Trophoblast cell (in vitro differentiated cells and primary cell): ENCODE data around the gene PHGDH.

ENCODE experiments used
- DNase-seq, 2 donors: peaks; one replicate each; pipeline ENCODE4 v3.0.0-alpha.2; 2016
- H2AFZ ChIP-seq: 2 replicates; pipeline ENCODE4 v1.6.1; 2013; ENCODE audit warnings: low read length, moderate library complexity, mild to moderate bottlenecking; ENCODE audit not compliant: insufficient read depth, poor library complexity
- H2AK5ac ChIP-seq: 2 replicates; pipeline ENCODE4 v1.6.1; 2013; ENCODE audit warnings: mild to moderate bottlenecking, low read length
- H2BK120ac ChIP-seq: 2 replicates; pipeline ENCODE4 v1.6.1; 2013; ENCODE audit warnings: low read length, mild to moderate bottlenecking, moderate library complexity; ENCODE audit not compliant: insufficient read depth, poor library complexity
- H2BK12ac ChIP-seq: 2 replicates; pipeline ENCODE4 v1.6.1; 2013; ENCODE audit warnings: mild to moderate bottlenecking, low read length, moderate library complexity
- H2BK5ac ChIP-seq: 2 replicates; pipeline ENCODE4 v1.6.1; 2013; ENCODE audit warnings: low read length, low read depth, moderate library complexity, mild to moderate bottlenecking; ENCODE audit not compliant: poor library complexity
- H3K14ac ChIP-seq: 2 replicates; pipeline ENCODE4 v1.6.1; 2013; ENCODE audit warnings: mild to moderate bottlenecking, low read length
- H3K18ac ChIP-seq: 2 replicates; pipeline ENCODE4 v1.6.1; 2013; ENCODE audit warnings: mild to moderate bottlenecking, low read length
- H3K23ac ChIP-seq: 2 replicates; pipeline ENCODE4 v1.6.1; 2013; ENCODE audit warnings: low read length
- H3K27ac ChIP-seq: 2 replicates; pipeline ENCODE4 v1.5.1; 2013; ENCODE audit warnings: low read depth, mild to moderate bottlenecking, inconsistent platforms, low read length, moderate library complexity
- H3K27me3 ChIP-seq: 2 replicates; pipeline ENCODE4 v1.6.1; 2013; ENCODE audit warnings: inconsistent platforms, mild to moderate bottlenecking, low read length, moderate library complexity; ENCODE audit not compliant: insufficient read depth
- H3K36me3 ChIP-seq, 2 experiments: 1 replicate in 1 of 2; 2 replicates in 1 of 2; pipeline ENCODE4 v1.6.1; 2013; ENCODE audit warnings: low read length in 2 of 2, mild to moderate bottlenecking in 2 of 2, moderate library complexity in 1 of 2; ENCODE audit not compliant: insufficient read depth in 2 of 2, control insufficient read depth in 1 of 2
- H3K4ac ChIP-seq: 2 replicates; pipeline ENCODE4 v1.6.1; 2013; ENCODE audit warnings: low read depth, mild to moderate bottlenecking, low read length, moderate library complexity
- H3K4me1 ChIP-seq, 2 experiments: 1 replicate in 1 of 2; 2 replicates in 1 of 2; pipeline ENCODE4 v1.6.1; 2013; ENCODE audit warnings: low read length in 2 of 2, mild to moderate bottlenecking in 2 of 2, moderate library complexity in 1 of 2; ENCODE audit not compliant: insufficient read depth in 2 of 2, control insufficient read depth in 1 of 2
- H3K4me2 ChIP-seq: 2 replicates; pipeline ENCODE4 v1.6.1; 2013; ENCODE audit warnings: inconsistent platforms, mild to moderate bottlenecking, low read length, moderate library complexity
- H3K4me3 ChIP-seq: 2 replicates; pipeline ENCODE4 v1.5.1; 2013; ENCODE audit warnings: mild to moderate bottlenecking, low read depth, low read length, inconsistent platforms
- H3K79me1 ChIP-seq: one replicate; pipeline ENCODE4 v1.6.1; 2013; ENCODE audit warnings: low read length
- H3K79me2 ChIP-seq: 2 replicates; pipeline ENCODE4 v1.6.1; 2013; ENCODE audit warnings: low read length, mild to moderate bottlenecking; ENCODE audit not compliant: control insufficient read depth, insufficient read depth, poor library complexity
- H3K9ac ChIP-seq: 2 replicates; pipeline ENCODE4 v1.6.1; 2013; ENCODE audit warnings: mild to moderate bottlenecking, low read length
- H3K9me3 ChIP-seq: 2 replicates; pipeline ENCODE4 v1.6.1; 2013; ENCODE audit warnings: low read depth, mild to moderate bottlenecking, control low read depth, inconsistent platforms, low read length; ENCODE audit not compliant: insufficient read depth
- H4K12ac ChIP-seq: 2 replicates; pipeline ENCODE4 v1.6.1; 2013; ENCODE audit warnings: low read depth, mild to moderate bottlenecking, low read length, moderate library complexity
- H4K8ac ChIP-seq: 2 replicates; pipeline ENCODE4 v1.6.1; 2013; ENCODE audit warnings: low read depth, mild to moderate bottlenecking, low read length, moderate library complexity
- H4K91ac ChIP-seq: one replicate; pipeline ENCODE4 v1.6.1; 2013; ENCODE audit warnings: low read depth, mild to moderate bottlenecking, low read length, moderate library complexity
- WGBS: extraction: QIAGEN DNeasy Blood & Tissue Kit; methylation state at CpG from one replicate; pipeline ENCODE4 v1.1.7; 2013; ENCODE audit warnings: missing lambda C conversion rate; ENCODE audit not compliant: insufficient read length, insufficient coverage; ENCODE audit errors: extremely low coverage; 5-methylcytosine and 5-hydroxymethylcytosine counted together

The PHGDH gene

GRCh38 chr1:119738100-119738720 is 26.5 kb downstream of the PHGDH start:
- Histone ChIP-seq H4K12ac (no peak overlapping the region), H3K9me3 (no peaks in the 10 kb centered on the region), H2BK120ac (no peak overlapping the region), H4K8ac (no peak overlapping the region), H2AK5ac (no peak overlapping the region), H3K79me2 (no peaks in the 10 kb centered on the region), H3K18ac (no peak overlapping the region), H2BK12ac (no peak overlapping the region), H3K79me1 (no peaks in the 10 kb centered on the region), H3K4me1 (no peaks in the 10 kb centered on the region), H4K91ac (no peak overlapping the region), H3K4ac (no peak overlapping the region), H3K27ac (no peak overlapping the region), H3K14ac (no peak overlapping the region), H2AFZ (no peak overlapping the region), H3K36me3 (peaks cover 74 to 80% of the 10 kb centered on the region in 2 experiments), H3K4me3 (no peak overlapping the region), H2BK5ac (no peak overlapping the region), H3K9ac (no peak overlapping the region), H3K27me3 (no peaks in the 10 kb centered on the region), H3K23ac (no peak overlapping the region), H3K4me2 (no peak overlapping the region)
- WGBS: no CpG with 5 or more reads among the region's 7 CpGs
- no peak for DNase-seq

- no peak overlapping the region for H3K23ac ChIP-seq
- no peak overlapping the region for H3K27ac ChIP-seq
- H3K4me1 ChIP-seq: no peaks in the 10 kb centered on the region
- H3K4me2 ChIP-seq: no peak overlapping the region
- H2AK5ac ChIP-seq: no peak overlapping the region
- no peak overlapping the region for H4K12ac ChIP-seq
- DNase-seq: no peak
- no peak overlapping the region for H2AFZ ChIP-seq
- H2BK5ac ChIP-seq: no peak overlapping the region
- H3K4ac ChIP-seq: no peak overlapping the region
- H3K79me2 ChIP-seq: no peaks in the 10 kb centered on the region
- no peaks in the 10 kb centered on the region for H3K9me3 ChIP-seq
- no peak overlapping the region for H3K14ac ChIP-seq
- H3K27me3 ChIP-seq: no peaks in the 10 kb centered on the region
- H3K9ac ChIP-seq: no peak overlapping the region
- no peaks in the 10 kb centered on the region for H3K79me1 ChIP-seq
- H3K36me3 ChIP-seq: peaks cover 79 to 82% of the 10 kb centered on the region in 2 experiments
- no peak overlapping the region for H4K8ac ChIP-seq
- no peak overlapping the region for H4K91ac ChIP-seq
- no peak overlapping the region for H2BK12ac ChIP-seq
- H3K4me3 ChIP-seq: no peak overlapping the region
- no CpG with 5 or more reads among the region's 6 CpGs for WGBS
- H2BK120ac ChIP-seq: no peak overlapping the region
- no peak overlapping the region for H3K18ac ChIP-seq
These were observed 27.4 kb downstream of the PHGDH start for GRCh38 chr1:119739150-119739549.

DNA sequence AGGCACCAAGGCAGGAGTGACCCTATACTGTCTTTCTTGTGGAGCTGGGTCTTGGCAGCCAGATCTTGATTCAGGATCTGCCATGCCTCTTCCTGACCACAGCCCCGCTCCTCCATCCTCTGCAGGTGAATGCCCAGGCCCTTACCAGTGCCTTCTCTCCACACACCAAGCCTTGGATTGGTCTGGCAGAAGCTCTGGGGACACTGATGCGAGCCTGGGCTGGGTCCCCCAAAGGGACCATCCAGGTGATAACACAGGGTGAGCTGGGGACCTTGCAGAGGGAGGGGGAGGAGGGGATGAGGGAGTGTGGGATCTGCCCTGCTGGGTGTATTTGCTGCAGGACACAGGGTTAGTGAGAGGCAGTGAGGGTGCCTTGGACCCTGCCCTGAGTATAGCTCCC is 28.5 kb downstream of the PHGDH start:
- Histone ChIP-seq H2BK12ac (no peak overlapping the region), H2BK120ac (no peak overlapping the region), H3K27me3 (no peaks in the 10 kb centered on the region), H4K91ac (no peak overlapping the region), H3K79me1 (no peaks in the 10 kb centered on the region), H3K18ac (no peak overlapping the region), H3K23ac (no peak overlapping the region), H4K12ac (no peak overlapping the region), H3K79me2 (no peaks in the 10 kb centered on the region), H4K8ac (no peak overlapping the region), H2AFZ (no peak overlapping the region), H3K9me3 (no peaks in the 10 kb centered on the region), H2AK5ac (no peak overlapping the region), H3K4me3 (no peak overlapping the region), H3K14ac (no peak overlapping the region), H3K36me3 (peaks cover 69 to 74% of the 10 kb centered on the region in 2 experiments), H3K4me2 (no peak overlapping the region), H3K4ac (no peak overlapping the region), H3K4me1 (no peaks in the 10 kb centered on the region), H2BK5ac (no peak overlapping the region), H3K9ac (no peak overlapping the region), H3K27ac (no peak overlapping the region)
- WGBS: no CpG with 5 or more reads among the region's 2 CpGs
- DNase-seq: no peak

GRCh38 chr1:119740896-119741780 is 29.4 kb downstream of the PHGDH start:
- no peaks in the 10 kb centered on the region for H3K79me1 ChIP-seq
- H3K4me2 ChIP-seq: no peak overlapping the region
- H2AK5ac ChIP-seq: no peak overlapping the region
- H3K27ac ChIP-seq: no peak overlapping the region
- no peaks in the 10 kb centered on the region for H3K27me3 ChIP-seq
- H3K14ac ChIP-seq: no peak overlapping the region
- no peak overlapping the region for H3K9ac ChIP-seq
- H3K36me3 ChIP-seq: peaks cover 61 to 66% of the 10 kb centered on the region in 2 experiments
- no peak overlapping the region for H2BK120ac ChIP-seq
- no peak overlapping the region for H2BK12ac ChIP-seq
- H4K12ac ChIP-seq: no peak overlapping the region
- no peak overlapping the region for H4K91ac ChIP-seq
- H3K18ac ChIP-seq: no peak overlapping the region
- H4K8ac ChIP-seq: no peak overlapping the region
- H3K4ac ChIP-seq: no peak overlapping the region
- no peaks in the 10 kb centered on the region for H3K4me1 ChIP-seq
- DNase-seq: no peak
- H2BK5ac ChIP-seq: no peak overlapping the region
- H3K9me3 ChIP-seq: no peaks in the 10 kb centered on the region
- H3K4me3 ChIP-seq: no peak overlapping the region
- H3K79me2 ChIP-seq: no peaks in the 10 kb centered on the region
- no CpG with 5 or more reads among the region's 13 CpGs for WGBS
- no peak overlapping the region for H3K23ac ChIP-seq
- H2AFZ ChIP-seq: no peak overlapping the region
